Measurements from ENCODE around the gene TUFM. TPM values are rescaled to one million over a fixed set of nuclear protein-coding genes. Genes with fewer than 3 reads are reported as not detected.
"Not testable (repeated sequence)": the region's sequence is repeated elsewhere in the genome, so short reads cannot be mapped to it uniquely, and the experiment has no call there.

Gene TUFM
- total RNA-seq, 1 donor from 2014 or later, result 37.3 TPM

DNA sequence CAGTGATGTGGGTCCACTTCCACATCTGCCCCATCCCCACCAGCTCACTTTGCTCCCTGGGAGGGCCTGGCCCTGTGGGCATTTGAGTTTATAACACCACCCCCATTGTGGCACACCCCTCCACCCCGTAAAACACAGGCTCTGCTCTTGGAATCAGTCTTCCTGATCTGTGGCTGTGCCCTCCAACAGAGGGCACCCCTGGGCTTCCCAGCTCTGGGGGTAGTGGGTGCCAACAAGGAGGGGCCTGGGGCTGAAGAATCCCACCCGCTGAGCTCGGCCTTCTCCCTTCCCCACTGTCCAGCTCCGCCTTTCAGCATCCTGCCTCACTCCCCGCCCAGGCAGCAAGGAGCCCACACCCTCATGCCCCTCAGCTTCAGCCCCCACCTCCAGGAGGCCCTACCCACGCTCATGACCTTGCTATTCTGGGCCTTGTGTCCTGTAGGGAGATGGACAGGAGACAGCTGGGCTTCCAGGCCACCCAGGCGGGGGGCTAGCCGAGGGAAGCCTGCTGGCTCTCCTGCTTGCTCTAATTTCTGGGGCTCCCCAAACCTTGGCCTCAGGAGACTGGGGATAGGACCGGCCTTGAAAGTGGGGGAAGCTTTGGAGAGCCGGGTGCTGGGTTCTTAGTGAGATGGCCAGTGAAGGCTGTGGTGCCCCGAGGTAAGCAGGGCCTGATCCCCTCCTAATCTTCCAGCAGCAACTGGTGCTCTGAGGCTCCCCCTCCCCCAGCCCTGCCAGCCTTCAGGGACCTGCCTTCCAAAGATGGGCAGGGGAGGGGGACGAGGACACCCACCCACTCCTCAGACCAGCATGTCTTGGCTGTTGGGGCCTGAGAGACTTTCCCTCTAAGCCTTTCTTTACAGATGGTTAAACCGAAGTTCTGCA, 29.2 kb upstream of the TUFM start:
- no peak for DNase-seq (ENCODE audit: low spot score)

DNA sequence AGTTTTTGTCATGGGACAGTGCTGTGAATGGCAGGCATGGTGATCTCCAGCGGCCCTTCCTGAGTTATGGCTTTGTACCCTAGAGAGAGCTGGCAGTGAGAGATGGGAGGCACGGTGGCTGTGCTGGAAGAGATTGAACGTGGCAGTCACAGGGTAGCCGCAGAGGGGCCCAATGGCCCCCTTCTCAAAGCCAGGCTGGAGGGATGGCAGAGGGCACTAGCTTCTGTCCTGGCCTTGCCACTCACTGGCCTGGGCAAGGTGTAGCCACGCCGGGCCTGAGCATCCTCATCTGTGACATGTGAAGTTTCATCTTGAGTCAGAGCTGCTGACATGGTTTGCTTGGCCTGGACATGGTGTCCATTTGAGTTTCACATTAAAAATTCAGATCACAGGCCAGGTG, 28.3 kb upstream of the TUFM start:
- DNase-seq (ENCODE audit: low spot score), result no peak

DNA sequence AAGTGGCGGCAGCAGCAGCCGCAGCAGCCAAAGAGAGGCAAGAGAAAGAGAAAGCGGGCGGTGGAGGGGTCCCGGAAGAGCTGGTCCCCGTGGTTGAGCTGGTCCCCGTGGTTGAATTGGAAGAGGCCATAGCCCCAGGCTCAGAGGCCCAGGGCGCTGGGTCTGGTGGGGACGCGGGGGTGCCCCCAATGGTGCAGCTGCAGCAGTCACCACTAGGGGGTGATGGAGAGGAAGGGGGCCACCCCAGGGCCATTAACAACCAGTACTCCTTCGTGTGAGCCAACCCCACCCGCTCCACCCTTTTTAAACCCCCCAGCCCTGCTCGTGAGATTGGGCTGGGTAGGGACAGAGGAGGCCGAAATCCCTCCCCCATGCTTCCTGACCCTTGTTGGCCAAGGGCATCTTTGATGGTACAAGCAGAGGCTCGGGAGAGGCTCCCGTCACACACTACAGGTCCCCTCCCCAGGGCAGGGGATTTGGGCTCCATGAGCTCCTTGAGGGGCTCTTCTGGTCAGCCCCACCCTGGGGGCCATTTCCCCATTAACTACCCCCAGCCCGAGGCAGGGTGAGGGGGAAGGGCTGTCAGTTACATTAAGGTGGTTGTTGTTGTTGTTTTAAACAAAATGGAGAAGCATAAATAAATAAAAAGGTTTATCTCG, 27.5 kb upstream of the TUFM start:
- DNase-seq (ENCODE audit: low spot score), result no peak

DNA sequence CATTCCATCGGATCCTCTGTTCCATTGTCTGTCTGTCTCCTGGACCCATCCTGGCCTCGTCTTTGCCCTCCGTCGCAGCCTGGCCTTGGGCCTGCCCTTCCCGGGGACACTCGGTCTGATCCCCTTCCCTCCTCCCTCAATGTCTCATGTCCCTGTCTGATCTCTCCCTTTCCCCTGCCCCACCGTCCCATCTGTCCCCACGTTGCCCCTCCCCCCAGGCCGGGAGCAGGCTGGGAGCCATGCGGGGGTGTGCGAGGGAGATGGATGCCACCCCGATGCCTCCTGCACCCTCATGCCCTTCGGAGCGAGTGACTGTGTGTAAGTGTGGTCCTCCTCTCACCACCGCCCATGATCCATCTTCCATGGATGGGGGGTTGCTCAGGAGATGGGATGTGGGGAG, 26.8 kb upstream of the TUFM start:
- no peak for DNase-seq (ENCODE audit: low spot score)

DNA sequence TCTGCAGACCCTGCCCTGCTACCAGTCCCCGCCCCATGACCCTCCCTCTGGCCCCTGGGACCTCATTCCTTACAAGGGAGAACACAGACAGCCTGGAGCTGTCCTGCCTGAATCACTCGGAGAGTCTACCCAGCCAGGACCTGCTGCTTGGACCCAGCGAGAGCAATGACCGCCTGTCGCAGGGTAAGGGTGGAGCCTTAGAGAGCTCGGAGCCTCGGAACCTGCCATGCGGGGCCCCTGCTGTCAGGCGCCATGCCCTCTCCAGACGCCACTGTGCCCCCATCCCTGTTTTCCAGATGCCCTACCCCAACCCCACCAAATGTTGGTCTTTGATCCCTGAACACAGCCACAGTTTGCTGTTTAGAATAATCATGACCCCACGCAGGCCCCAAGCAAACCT, 23.1 kb upstream of the TUFM start:
- no peak for DNase-seq (ENCODE audit: low spot score)

DNA sequence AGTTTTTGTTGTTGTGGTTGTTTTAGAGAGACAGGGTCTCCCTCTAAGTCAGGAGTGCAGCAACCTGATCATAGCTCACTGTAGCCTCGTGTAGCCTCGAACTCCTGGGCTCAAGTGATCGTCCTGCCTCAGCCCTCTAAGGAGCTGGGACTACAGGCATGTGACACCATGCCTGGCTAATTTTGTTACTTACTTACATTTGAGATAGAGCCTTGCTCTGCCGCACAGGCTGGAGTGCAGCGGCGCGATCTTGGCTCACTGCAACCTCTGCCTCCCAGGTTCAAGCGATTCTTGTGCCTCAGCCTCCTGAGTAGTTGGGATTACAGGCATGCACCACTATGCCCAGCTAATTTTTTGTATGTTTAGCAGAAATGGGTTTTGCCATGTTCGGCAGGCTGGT, 21.5 kb upstream of the TUFM start:
- DNase-seq (ENCODE audit: low spot score), result not testable (repeated sequence)

DNA sequence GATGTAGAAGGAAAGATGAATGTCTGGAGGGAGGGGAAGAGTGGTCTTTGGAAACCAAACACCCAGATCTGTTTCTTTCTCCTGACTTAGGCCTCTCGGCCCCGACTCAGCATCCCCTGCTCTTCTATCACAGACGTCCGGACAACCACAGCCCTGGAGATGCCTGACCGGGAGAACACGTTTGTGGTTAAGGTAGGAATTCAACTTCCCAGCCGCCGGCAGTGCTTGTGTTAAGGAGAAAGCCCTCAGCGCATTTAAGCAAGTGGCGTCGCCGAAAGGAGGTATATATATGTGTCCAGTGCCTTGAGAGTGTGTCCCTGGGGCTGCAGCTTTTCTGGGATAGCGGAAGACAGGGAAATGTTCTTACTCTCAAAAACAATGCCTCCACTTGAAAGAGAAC, 21.1 kb upstream of the TUFM start:
- DNase-seq (ENCODE audit: low spot score), result no peak

DNA sequence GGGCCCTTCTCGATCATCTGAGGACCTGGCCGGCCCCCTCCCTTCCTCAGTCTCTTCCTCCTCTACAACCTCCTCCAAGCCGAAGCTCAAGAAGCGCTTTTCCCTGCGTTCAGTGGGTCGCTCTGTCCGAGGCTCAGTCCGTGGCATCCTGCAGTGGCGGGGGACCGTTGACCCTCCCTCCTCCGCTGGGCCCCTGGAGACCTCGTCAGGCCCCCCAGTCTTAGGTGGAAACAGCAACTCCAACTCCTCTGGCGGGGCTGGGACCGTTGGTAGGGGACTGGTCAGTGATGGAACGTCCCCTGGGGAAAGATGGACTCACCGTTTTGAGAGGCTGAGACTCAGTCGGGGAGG, 20.3 kb upstream of the TUFM start:
- no peak for DNase-seq (ENCODE audit: low spot score)

DNA sequence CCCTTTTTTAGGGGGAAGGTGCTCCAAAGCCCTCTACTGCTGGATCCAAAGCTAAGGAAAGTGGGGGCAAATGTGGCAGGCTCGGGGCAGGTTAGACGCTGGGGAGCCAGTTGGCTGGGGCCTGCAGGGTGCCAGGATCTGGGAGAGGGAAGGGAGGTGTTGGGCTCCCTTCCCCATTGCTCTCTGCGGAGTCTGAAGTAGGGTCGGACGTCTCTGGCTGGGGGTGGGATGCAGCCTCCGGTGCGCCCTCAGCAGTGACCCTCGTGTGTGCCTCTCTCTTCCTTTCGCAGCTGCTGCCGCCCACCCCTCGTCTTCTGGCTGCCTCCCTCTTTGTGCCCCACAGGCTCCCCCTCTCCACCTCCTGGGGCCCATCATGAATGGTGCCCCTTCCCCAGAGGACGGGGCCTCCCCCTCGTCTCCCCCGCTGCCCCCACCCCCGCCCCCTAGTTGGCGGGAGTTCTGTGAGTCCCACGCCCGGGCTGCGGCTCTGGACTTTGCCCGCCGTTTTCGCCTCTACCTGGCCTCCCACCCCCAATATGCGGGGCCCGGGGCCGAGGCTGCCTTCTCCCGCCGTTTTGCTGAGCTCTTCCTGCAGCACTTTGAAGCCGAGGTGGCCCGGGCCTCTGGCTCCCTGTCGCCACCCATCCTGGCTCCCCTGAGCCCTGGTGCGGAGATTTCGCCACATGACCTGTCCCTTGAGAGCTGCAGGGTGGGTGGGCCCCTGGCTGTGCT, 19.7 kb upstream of the TUFM start:
- no peak for DNase-seq (ENCODE audit: low spot score)

DNA sequence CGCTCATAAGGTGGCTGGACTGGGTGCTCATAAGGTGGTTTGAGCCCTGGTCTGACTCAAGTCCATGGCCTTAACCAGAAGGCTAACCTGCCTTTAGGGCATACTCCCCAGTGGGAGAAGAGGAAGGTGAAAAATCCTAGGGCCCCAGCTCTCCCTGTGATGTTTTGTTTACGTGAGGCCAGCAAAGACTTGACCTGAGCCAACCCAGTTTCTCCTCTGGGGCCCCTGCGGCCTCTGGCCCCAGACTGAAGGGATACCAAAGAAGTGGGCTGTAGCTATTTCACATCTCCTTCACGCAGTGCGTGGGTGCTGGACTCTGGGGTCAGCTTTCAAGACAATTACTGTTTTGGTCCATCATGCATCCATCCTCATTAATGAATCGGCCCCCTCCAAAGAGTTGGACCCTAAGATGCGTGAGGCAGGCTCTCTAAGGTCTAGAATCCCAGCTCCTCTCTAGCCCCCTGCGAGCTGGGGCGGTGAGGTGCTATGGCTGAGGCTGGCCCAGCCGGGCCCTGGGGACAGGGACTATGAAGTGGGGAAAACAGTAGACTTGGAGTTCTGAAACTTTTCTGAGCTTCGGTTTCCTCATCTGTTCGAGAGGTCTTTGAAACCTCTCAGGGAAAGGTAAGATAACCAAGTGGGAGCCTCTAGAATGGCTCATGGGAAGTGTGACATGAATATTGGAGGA, 19.0 kb upstream of the TUFM start:
- no peak for DNase-seq (ENCODE audit: low spot score)

DNA sequence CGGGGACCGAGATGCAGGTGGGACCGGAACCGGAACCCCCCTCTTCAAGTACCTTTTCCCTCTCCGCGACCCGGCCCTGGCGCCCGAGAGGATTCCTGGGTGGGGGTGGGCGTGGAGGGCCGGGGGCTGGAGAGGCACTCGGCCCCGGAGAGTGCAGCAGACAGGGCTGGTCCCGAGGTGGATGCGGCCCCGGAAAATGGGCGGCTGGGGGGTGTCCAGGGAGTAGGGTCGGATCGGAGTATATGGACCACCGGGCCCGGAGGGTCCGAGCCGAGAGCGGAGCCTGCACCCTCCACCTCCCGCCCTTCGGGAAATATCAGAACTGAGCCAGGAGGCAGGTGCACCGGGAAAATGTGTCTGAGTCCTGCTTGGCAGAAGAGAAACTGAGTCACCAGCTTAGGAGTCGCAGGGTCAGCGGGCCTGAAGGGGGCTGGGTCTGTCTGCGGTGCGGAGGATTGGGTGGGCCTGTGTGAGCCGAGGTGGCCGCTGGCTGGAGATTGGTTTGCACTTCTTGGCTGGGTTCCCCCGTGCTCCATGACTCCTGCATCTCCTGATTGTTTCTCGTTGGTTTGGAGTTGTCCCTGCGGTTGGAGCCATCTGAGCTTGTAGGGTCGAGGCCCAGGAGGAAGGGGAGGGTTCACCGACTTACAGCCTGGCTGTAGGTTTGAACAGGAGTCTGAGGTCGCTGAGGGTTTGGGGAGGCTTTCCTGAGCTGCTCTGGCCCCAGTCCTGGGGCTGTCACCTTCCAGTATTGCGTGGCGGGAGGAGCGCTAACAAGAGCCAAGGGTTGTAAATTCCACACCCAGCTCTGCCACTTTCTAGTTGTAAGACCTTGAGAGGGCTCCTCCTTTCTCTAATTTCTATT, 18.0 kb upstream of the TUFM start:
- peak; percentile 29 for DNase-seq (ENCODE audit: low spot score)

DNA sequence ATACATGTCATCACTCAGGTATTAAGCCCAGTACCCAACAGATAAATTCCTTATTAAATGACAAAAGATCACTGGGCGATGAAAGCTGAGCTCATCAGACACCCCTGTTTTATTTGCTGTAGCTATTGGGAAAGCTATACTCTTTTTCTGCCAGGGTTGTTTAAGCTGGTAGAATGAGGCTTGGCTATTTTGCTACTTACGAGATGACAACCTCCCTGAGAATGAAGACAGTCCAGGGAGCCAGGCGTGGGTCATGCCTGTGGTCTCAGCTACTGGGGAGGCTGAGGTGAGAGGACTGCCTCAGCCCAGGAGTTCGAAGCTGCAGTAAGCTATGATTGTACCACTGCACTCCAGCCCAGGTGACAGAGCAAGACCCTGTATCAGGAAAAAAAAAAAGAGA, 13.2 kb upstream of the TUFM start:
- no peak for DNase-seq (ENCODE audit: low spot score)

DNA sequence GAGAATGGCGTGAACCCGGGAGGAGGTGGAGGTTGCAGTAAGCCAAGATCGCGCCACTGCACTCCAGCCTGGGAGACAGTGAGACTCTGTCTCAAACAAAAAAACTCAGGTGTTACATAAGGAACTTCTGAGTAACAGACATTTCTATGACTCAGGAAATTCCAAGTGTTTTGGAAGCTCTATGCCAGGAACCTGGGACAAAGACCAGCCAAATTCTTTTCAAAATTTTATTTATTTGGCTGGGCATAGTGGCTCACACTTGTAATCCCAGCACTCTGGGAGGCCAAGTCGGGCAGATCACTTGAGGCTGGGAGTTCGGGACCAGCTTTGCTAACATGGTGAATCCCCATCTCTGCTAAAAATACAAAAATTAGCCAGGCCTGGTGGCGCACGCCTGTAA, 12.3 kb upstream of the TUFM start:
- DNase-seq (ENCODE audit: low spot score), result no peak

DNA sequence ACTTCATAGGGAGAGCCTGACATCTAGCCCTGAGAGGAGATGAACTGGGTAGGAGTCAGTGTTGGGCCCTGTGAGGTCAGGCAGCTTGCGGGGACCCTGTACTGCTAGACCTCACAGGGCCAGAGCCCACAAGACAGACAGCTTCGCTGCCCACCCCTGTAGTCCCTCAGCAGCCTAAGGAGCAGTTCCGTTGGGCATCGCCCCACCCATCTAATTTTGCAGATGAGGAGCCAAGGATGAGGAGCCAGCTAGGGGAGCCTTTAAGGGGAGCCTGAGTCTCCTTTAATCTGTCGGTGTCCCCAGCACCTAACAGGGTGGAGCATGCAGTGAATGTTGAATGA, 755 bp upstream of the TUFM start:
- DNase-seq (ENCODE audit: low spot score), result no peak

DNA sequence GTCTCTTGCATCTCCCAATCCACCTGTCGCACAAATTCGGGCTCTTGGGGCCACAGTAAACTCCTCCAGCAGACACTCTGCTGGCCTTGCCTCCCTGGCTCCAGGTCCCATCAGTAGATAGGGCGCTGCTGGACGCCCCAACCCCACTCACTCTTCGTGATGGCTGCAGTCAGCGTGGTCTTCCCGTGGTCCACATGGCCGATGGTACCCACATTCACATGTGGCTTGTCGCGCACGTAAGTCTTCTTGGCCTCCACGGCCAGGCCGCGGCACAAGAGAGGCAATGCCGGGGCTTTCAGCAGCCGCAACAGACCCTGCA, 428 bp downstream of the TUFM start:
- DNase-seq (ENCODE audit: low spot score), result no peak

DNA sequence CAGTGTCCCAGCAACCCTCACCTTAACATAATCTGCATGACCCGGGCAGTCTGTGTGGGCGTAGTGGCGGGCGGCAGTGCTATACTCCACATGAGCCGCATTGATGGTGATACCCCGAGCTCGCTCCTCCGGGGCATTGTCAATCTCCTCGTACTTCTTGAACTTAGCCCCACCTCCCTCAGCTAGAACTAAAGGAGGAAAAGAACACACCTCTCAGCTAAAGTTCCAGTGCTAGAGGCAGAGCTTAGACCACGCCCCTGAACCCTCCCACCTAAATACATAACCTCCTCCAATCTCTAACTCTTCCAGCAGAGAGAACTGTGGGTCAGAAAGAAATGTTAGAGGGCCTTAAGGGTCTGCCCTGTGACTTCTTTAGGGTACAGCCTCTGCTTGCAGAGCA, 855 bp downstream of the TUFM start:
- no peak for DNase-seq (ENCODE audit: low spot score)

DNA sequence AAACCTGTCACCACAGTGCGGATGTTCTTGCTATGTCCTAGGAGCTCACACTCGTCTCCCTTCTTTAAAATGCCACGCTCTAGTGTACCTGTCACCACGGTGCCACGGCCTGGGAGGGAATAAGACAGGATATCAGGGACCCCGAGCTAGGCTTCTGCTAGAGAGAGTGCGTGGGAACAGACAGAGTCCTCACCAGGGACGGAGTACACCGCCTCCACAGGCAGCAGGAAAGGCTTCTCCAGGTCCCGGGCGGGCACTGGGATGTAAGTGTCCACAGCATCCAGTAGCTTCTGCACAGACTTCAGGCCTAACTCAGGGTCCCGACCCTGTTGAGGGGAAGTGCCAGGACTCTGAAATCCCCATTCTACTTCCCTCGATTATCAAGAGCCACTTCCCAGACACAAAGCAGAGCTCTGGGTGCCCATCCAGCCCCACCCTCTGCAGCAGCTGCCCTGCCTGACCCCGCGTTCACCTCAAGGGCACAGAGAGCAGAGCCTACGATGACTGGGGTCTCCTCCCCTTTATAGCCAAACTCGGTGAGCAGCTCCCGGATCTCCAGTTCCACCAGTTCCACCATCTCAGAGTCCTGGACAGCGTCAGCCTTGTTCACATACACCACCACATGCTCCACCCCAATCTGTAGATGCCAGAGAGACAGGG, 1.8 kb downstream of the TUFM start:
- no peak for DNase-seq (ENCODE audit: low spot score)

DNA sequence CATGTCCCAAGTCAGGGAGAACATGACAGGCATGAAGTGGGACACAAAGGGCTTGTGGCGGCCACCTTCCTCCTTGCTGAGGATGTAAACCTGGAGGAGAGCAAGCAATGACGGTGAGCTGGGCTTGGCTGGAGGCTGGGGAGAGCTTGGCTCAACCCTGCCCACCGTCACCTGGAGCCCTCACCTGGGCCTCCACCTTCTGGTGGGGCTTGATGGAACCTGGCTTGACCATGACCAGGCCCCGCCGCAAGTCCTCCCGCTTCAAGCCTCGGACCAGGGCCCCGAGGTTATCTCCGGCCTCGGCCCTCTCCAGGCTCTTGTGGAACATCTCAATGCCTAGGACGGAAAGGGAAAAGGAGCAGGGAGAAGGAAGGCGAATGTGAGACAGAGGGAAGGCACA, 2.4 kb downstream of the TUFM start:
- DNase-seq (ENCODE audit: low spot score), result no peak

DNA sequence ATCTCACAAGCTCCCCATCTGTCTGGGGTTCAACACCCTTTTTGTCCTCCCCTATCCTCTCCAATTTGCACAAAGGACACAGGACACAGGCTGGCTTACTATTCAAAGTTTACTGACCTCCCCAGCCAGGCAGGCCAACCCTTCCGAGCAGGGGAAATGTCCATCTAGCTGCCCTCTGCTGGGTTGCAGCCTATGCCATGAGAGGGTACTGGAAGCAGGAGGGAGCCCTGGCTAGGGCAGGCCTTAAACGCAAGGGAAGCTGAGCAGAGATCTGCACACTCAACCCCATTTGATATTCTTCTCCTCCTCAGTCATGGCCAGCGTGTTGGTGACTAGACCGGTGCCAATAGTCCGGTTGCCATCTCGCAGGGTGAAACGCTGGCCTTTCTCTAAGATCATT, 3.5 kb downstream of the TUFM start:
- no peak for DNase-seq (ENCODE audit: low spot score)

DNA sequence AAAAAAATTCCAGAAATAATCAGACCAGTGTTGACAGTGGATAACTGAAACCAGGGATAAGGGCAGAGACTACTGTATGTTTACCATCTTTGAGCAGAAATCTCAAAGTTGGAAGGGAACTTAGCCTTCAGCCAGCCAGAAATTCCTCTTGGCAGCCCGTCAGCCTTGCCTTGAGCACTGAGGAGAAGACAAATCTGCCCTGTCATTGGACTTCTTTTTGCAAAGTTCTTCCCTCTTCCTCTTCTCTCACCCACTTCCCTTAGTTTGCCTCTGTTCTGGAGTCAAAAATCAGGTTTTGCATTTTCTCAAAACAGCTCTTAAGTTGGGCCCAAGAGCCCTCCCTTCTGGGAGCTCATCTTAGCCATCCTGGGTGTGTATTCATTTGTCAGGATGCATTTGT, 6.2 kb downstream of the TUFM start:
- no peak for DNase-seq (ENCODE audit: low spot score)
